Parathyroid adenoma (tissue), 2 donors: ENCODE results near the gene FOXN3.

Source experiments
- H2AFZ ChIP-seq: fragments of 300-600 bp; sonication (generic); one replicate; pipeline ENCODE4 v1.7.0; 2017; ENCODE audit warnings: antibody characterized with exemption, mild to moderate bottlenecking
- H3K27ac ChIP-seq: fragments of 300-600 bp; sonication (generic); one replicate; pipeline ENCODE4 v1.7.0; 2017
- H3K27me3 ChIP-seq: fragments of 300-600 bp; sonication (generic); one replicate; pipeline ENCODE4 v1.7.0; 2017; ENCODE audit warnings: low read length; ENCODE audit not compliant: control insufficient read depth, insufficient read depth
- H3K36me3 ChIP-seq: fragments of 300-600 bp; sonication (generic); one replicate; pipeline ENCODE4 v1.7.0; 2017; ENCODE audit warnings: low read length; ENCODE audit not compliant: control insufficient read depth, insufficient read depth
- H3K4me1 ChIP-seq: fragments of 300-600 bp; sonication (generic); one replicate; pipeline ENCODE4 v1.7.0; 2017; ENCODE audit warnings: control low read depth
- H3K4me2 ChIP-seq: fragments of 300-600 bp; sonication (generic); one replicate; pipeline ENCODE4 v1.7.0; 2017; ENCODE audit warnings: low read length
- H3K4me3 ChIP-seq: fragments of 300-600 bp; sonication (generic); one replicate; pipeline ENCODE4 v1.7.0; 2017; ENCODE audit warnings: low read depth, low read length
- H3K79me2 ChIP-seq: fragments of 300-600 bp; sonication (generic); one replicate; pipeline ENCODE4 v1.7.0; 2017; ENCODE audit warnings: control low read depth
- H3K9ac ChIP-seq: fragments of 300-600 bp; sonication (generic); one replicate; pipeline ENCODE4 v1.7.0; 2017; ENCODE audit warnings: mild to moderate bottlenecking
- H3K9me3 ChIP-seq: fragments of 300-600 bp; sonication (generic); one replicate; pipeline ENCODE4 v1.7.0; 2017; ENCODE audit warnings: low read length; ENCODE audit not compliant: control insufficient read depth
- TF ChIP-seq, protein P1 (sequence below): fragments of 300-600 bp; sonication (generic); IDR thresholded peaks from one replicate; pipeline ENCODE4 v1.7.0; 2017; ENCODE audit warnings: antibody characterized with exemption, mild to moderate bottlenecking
- donor health status: primary hyperparathyroidism.

Gene FOXN3

GRCh38 chr14:89290813-89291212 is 126.2 kb downstream of the FOXN3 start:
- no peak overlapping the region for H2AFZ ChIP-seq
- H3K4me3 ChIP-seq: no peak overlapping the region
- H3K9ac ChIP-seq: no peak overlapping the region
- H3K4me1 ChIP-seq: no peaks in the 10 kb centered on the region
- no peak overlapping the region for H3K27ac ChIP-seq
- no peak overlapping the region for H3K4me2 ChIP-seq
- H3K36me3 ChIP-seq: no peaks in the 10 kb centered on the region
- no peaks in the 10 kb centered on the region for H3K27me3 ChIP-seq
- no peaks in the 10 kb centered on the region for H3K9me3 ChIP-seq
- TF ChIP-seq, protein P1, sequence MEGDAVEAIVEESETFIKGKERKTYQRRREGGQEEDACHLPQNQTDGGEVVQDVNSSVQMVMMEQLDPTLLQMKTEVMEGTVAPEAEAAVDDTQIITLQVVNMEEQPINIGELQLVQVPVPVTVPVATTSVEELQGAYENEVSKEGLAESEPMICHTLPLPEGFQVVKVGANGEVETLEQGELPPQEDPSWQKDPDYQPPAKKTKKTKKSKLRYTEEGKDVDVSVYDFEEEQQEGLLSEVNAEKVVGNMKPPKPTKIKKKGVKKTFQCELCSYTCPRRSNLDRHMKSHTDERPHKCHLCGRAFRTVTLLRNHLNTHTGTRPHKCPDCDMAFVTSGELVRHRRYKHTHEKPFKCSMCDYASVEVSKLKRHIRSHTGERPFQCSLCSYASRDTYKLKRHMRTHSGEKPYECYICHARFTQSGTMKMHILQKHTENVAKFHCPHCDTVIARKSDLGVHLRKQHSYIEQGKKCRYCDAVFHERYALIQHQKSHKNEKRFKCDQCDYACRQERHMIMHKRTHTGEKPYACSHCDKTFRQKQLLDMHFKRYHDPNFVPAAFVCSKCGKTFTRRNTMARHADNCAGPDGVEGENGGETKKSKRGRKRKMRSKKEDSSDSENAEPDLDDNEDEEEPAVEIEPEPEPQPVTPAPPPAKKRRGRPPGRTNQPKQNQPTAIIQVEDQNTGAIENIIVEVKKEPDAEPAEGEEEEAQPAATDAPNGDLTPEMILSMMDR: no peak
- peaks cover 45% of the 10 kb centered on the region for H3K79me2 ChIP-seq

DNA sequence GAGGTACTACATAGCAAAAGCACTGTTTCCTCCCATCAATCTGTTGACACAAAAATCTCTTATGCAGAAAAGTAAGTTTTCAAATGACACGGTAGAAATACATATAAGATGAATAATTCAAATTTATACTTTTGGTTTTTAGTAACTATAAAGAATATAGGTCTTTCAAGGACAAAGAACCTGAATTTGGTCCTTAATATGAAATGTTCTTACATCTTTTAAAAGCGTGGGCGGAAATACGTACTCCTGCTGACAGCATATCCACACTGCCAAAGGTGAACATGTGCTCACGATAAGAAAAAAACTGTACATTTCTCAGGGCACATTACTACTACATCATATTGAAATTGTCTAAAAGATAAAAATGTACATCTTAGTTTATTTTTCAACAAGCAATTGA is 127.6 kb downstream of the FOXN3 start:
- H3K27ac ChIP-seq: no peak overlapping the region
- H3K9me3 ChIP-seq: no peaks in the 10 kb centered on the region
- no peaks in the 10 kb centered on the region for H3K4me1 ChIP-seq
- H3K79me2 ChIP-seq: peaks cover 44% of the 10 kb centered on the region
- H3K4me2 ChIP-seq: no peak overlapping the region
- H2AFZ ChIP-seq: no peak overlapping the region
- TF ChIP-seq, protein P1: no peak
- no peak overlapping the region for H3K4me3 ChIP-seq
- H3K36me3 ChIP-seq: no peaks in the 10 kb centered on the region
- no peaks in the 10 kb centered on the region for H3K27me3 ChIP-seq
- no peak overlapping the region for H3K9ac ChIP-seq

GRCh38 chr14:89288114-89288513 is 128.9 kb downstream of the FOXN3 start:
- Histone ChIP-seq H3K4me1 (no peaks in the 10 kb centered on the region), H2AFZ (no peak overlapping the region), H3K79me2 (peaks cover 39% of the 10 kb centered on the region), H3K27ac (no peak overlapping the region), H3K9ac (no peak overlapping the region), H3K9me3 (no peaks in the 10 kb centered on the region), H3K4me2 (no peak overlapping the region), H3K4me3 (no peak overlapping the region), H3K36me3 (no peaks in the 10 kb centered on the region), H3K27me3 (no peaks in the 10 kb centered on the region)
- TF ChIP-seq, protein P1: no peak

DNA sequence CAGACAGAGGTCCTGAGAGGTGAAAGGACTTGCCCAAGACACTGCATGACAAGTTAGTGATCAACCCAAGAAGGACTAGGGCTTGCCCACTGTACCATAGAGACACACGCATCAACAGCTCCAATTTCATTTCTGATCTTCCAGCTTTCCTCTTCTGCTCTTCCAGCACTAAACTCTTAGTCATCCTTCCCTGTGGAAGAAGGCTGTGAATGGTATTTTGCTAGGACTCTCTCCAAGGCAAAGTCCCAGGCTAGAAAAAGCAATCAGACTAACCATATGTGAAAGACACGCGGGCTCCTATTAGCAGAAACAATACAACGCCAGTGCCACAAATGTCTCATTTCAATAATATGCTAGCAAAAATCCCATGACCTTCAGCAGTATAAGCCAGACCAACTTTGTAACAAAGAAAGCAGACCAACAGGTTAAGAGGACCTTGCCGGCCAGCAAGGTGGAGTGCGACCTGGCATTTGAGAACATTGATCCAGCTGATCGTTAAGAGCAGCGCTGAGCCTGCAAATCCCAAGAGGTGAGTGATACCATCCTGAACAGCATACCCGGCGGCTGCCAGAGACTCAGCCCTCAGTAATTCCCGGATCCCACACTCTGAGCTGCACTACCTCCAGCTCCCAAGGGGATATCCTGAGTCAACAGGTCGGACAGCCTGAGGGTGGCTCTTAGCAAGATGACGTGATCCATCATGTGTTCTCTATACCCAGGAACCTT is 132.5 kb downstream of the FOXN3 start:
- no peaks in the 10 kb centered on the region for H3K9me3 ChIP-seq
- H3K79me2 ChIP-seq: peaks cover 30% of the 10 kb centered on the region
- H3K27me3 ChIP-seq: no peaks in the 10 kb centered on the region
- H3K4me1 ChIP-seq: peaks cover 4% of the 10 kb centered on the region
- H3K27ac ChIP-seq: no peak overlapping the region
- TF ChIP-seq, protein P1: no peak
- no peak overlapping the region for H3K9ac ChIP-seq
- no peak overlapping the region for H3K4me2 ChIP-seq
- H3K4me3 ChIP-seq: no peak overlapping the region
- no peak overlapping the region for H2AFZ ChIP-seq
- H3K36me3 ChIP-seq: no peaks in the 10 kb centered on the region
